ENCODE data around the gene ETFB.

GRCh38 chr19:51339687-51340656 is 26.2 kb downstream of the ETFB start:
- TF ChIP-seq CTCF (IDR thresholded peaks at IDR 0.05) (no peak), POLR2A (IDR thresholded peaks at IDR 0.05) (peak in 1 of 2 donors; percentile 60)

Measured in vagina (tissue), 2 donors.